Stimulated activated CD8-positive, alpha-beta memory T cell treated with anti-CD3 and anti-CD28 coated beads, Interleukin-12 subunit alpha, Interleukin-12 subunit beta, amount 100 ng/mL, for 24 hours (primary cell): Measurements from ENCODE around the gene SETDB1.

Experiments
- DNase-seq: peaks from one replicate; pipeline ENCODE4 v3.0.0-alpha.2; 2020; ENCODE audit errors: extremely low read depth

The SETDB1 gene

DNA sequence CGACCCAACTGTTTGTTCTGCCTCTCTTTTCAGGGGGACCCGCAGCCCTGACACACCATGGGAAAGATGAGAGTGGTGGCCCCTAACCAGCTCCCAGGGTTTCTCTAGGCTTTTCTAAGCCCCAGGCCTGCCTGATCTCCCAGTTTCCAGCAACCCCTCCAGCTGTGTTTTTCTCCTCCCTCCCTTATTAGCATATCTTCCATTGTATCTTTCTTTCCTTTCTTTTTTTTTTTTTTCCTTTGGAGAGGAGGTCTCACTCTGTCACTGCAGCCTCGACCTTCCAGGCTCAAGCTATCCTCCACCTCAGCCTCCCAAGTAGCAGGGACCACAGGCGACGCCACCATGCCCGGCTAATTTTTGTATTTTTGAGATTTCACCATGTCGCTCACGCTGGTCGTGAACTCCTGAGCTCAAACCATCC is 50.2 kb downstream of the SETDB1 start:
- no peak for DNase-seq

DNA sequence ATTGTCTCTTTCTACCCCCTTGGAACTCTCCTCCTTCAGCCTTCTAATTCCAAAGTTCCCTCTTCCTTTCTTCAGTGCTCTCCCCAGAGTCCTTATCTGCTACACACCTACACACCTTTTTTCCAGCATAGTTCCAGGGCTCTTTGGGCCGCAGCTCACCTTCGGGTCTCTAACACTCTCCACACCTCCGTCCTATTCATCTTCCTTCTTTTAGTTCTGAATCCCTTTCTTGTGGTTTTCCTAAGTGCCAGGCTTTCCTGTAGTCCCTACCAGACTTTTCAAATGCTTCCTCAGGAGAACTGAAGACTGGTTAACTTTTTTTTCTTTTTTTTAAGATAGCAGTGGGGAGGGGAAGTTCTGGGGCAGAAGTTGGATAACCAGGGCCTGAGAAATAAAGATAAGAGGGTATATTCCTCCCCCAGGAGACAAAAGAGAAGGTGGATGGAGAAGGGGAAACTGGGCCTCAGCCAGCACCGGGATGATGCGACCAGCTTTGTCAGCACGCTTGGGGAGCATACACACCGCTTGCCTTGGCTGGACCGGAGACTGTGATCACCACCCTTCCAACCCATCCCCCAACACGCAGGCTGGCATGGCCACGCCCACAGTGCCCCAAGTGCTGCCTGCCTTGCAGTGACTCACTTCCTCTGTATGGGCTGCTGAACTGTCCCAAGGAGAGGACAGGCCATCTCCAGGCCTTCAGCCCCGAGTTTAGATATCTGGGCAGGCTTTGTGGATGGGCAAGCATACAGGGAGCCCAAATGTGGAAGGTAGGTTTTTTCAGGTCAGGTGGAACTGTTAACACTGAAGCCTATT is 50.9 kb downstream of the SETDB1 start:
- DNase-seq = peak; percentile 42

DNA sequence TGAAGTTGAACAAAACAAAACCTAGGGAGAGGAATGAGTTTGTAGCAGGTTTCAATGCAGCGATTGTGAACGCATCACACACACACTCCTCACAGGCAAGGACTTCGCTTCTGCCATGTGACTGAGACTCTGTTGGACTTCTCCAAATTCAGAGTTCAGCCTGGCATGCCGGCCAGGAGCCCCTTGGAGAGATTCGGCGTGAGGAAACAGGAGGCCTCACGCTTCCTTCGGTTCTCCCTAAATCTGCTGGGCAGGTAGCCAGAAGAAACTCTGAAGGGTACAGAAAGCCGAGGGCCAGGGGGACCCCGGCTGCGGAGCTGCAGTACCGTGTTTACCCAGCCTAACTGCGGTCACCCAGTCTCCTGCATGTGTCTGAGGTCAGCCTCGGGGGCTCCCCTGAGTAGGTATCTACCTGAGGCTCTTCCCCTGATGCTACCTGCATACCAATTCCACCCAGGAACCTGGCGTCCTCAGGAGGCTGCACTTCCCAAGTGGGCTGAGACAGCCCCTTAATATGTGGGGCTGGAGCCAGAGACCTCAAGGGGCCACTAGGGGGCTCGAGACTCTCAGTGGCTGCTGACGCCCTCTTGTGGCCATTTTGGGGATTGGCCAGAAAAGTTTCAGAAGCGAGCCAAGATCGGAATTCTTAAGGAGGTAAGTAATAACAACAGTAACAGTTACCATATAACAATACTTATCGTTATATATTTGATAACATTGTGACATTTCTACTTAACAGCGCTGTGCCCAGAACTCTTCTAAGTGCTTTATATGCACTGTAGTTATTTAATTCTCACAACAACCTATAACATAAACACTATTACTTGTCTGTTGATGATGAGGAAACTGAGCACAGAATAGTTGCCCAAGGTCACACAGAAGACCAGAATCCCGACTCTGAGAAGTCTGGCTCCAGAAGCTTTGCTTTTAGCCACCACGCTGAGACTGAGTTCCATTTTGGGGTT is 53.2 kb downstream of the SETDB1 start:
- DNase-seq = peak; percentile 64

DNA sequence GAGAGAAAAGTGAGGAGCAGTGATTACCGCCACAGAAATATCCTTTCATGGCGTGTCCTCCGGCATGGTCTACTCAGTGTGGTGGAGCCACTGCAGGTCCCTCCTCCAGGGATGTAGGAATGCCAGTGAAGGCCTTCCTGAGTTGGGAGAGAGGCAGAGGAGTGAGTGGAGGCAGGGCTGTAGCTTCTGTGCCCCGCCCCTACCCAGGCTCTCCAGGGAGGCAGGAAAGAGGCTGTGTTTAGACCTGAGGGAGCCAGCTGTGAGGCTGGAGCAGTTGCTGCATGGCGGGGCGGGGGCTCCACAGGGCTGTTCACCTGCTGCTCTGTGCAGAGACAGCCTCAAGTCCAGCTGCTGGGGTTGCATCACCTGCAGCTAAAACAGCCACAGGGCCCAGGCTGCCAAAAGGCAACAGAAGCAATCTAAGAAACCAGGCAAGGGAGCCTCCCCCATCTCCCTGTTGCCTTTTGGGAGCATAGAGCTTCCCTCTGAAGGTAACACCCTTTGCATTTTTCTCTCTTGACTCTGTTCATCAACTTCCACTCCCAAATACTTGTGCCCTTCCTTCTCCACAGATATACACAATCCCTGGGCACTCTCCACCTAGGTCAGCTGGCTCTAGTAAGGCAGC is 55.1 kb downstream of the SETDB1 start:
- DNase-seq = no peak

DNA sequence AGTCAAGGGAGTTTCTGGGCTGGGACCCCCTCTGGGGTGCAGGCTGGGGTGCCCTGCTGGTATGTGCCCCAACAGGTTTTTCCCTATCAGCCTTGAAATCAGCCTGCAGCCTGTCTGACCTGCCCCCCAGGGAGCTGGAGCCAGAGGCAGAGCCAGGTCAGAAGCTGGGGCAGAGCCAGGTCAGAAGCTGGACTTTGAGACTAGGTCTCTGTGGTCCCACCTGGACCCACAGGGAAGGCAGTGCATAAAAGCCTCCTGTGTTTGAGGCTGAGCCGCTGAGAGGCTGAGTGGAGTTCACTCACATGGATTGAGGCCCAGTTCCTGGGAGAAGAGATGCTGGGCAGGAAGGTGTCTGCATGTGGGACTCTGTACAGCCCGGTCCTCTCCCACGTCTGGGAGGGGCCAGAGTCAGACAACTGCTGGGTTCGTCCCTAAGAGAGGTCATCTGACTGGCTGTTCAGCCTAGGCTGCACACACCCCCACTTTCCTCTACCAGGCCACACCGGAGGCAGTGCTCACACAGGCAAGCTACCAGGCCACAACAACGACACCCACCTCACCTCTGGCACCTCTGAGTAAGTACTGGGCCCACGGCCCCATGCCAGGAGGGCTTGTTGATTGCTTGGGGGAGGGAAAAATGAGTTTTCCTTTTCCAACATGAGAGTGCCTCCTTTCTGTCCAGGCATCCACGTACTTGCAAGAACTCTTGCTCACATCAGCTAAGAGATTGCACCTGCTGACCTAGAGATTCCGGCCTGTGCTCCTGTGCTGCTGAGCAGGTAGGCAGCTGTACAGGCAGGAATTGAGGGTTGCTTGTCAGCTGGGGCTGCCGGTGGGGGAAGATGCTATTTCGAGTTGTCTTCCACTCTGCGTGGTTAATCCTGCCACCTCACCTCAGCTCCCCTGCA is 55.9 kb downstream of the SETDB1 start, which contains the start of gene ANXA9:
Gene ANXA9, plus strand, starts transcription at position 488 of the 908 bp plus-strand sequence. CDS start 814 bp downstream, outside the sequence.
- no peak for DNase-seq

DNA sequence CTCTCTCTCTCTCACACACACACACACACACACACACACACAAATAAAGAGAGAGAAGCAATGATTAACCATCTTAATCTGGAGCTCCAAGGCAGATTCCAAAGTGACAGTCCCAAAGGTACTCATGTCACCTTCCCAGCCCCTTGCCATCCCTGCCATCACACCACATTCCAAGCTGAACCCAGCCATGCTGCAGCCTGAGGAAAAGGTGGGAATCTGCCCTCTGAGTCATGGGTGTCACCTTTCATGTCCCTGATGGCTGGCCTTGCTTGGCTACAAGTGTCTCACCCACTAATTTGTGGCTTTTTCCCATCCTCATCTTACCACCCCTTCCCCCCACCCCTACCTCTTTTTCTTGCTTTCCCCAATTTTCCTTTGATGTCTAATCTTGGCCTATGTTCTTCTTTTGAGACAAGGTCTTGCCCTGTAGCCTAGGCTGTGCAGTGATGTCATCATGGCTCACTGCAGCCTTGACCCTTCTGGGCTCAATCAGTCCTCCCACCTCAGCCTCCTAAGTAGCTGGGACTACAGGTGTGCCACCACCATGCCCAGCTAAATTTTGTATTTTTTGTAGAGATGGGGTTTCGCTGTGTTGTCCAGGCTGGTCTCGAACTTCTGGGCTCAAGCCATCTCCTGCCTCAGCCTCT is 59.1 kb downstream of the SETDB1 start:
- DNase-seq = no peak

DNA sequence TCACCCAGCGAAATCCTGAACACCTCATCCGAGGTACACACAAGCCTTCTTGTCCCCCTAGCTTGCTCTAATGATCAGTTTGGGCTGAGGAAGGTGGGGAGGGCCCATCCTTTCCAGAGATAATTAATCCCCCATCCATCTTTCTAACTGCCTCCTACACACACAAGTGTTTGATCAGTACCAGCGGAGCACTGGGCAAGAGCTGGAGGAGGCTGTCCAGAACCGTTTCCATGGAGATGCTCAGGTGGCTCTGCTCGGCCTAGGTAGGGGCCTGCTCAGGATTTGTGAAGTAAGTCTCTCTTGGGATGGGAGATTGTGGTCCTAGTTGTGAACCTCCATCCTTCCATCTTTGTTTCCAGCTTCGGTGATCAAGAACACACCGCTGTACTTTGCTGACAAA is 61.8 kb downstream of the SETDB1 start:
- no peak for DNase-seq

DNA sequence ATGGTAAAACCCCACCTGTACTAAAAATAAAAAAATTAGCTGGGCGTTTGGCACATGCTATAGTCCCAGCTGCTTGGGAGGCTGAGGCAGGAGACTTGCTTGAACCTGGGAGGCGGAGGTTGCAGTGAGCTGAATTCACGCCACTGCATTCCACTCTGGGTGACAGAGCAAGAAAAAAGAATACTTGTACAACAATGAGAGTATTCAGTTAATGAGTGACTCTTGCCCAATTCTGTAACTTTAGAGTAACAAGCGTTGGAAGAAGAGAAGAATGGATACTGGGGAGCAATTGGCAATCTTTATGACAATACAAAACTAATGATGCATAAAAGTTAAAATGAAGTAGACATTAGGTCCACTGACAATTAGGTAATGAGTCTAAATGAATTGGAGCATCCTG is 66.5 kb downstream of the SETDB1 start:
- DNase-seq = no peak

DNA sequence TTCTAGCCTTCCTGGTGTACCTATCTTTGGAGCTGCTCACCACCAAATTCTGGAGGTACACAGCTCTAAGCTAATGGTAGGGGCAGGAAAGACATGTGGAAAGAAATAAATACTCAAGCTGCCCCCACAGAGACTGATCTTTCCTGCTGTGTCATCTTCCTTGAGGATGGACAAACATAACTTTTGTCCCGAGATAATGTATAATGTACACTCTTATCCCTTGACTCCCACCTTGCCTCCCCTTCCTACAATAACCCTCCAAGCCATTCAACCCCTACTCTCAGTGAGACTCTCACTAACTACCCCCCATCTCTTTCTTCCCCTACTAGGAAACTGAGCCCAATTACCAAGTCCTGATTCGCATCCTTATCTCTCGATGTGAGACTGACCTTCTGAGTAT is 68.1 kb downstream of the SETDB1 start:
- no peak for DNase-seq

DNA sequence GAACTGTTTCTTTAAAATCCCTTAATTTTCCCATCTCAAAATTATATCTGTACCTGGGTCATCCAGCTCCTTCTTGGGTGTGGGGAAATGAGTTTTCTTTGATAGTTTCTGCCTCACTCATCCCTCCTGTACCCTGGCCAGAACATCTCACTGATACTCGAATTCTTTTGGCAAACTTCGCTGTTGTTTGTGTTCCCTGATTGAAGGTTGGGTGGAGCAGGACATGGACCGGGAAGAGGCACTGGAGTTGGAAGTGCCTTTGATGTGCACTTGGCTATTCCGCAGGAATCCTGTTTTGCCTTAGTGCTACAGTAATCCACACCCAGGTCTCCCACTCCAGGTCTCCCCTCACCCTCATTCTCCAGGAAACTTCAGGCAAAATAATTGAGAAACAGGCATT is 69.3 kb downstream of the SETDB1 start:
- DNase-seq = no peak

DNA sequence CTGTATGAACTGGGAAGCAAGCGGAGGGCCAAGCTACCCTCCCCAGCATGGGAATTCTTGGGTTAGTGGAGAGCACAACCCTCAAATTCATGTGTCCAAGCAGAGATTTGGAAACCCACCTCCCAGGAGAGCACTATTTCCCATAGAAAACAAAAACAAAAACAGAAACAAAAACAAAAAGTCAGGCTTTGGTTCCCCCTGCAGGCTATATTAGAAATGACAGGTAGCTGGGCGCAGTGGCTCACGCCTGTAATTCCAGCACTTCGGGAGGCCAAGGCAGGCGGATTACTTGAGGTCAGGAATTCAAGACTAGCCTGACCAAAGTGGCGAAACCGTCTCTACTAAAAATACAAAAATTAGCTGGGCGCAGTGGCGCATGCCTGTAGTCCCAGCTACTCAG is 69.7 kb downstream of the SETDB1 start:
- DNase-seq = no peak

DNA sequence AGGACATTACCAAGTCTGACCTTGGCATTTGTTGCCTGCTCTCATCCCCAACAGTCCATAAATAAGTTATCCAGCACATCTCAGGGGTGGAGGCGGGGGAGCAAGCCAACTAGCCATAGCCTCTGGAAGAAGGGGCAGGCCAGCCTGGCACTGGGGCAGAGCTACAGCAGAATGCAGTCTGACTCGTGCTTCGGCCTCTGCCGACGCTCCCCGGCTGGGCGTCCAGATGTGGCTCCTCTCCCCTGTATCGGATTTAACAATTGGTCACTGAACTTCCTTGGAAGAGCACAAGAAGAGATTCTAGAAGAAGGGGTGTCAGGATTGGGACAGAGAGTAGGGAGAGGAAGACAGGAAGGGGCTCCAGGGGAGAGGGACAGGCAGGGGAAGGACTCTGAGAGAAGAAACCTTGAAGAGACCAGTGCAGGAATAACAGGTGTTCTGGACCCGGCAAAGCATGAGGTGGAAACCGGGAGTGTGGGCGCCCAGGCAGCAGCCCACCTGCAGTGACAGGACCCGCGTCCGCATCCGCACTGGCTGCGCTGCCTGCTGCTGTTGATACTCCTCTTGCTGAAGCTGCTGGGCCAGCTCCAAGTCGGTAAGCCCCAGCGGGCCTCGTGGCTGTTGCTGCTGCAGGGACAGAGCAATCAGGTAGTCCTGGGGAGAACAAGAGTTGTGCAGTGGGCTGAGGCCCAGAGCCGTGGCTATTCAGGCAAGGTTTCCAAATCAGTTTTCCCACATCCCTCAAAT is 71.1 kb downstream of the SETDB1 start:
- DNase-seq = no peak

DNA sequence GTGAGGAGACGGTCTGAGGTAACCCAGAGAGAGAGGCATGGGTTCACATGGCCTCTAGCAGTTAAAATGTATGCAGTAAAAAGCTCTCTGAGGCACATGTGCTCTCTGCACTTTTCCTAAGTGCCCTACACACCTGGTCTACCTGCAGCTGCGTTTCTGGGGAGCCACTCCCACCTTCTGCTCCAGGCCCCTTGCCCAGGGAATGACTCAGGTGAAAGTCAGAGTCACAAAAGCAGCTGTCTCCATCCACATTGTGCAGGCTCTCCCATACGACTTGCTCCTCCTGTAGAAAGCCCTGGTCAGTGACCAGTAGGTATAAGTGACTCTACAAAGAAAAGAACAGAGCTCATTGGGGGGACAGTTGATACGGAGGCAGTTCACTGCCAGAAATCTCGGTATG is 71.8 kb downstream of the SETDB1 start:
- no peak for DNase-seq

DNA sequence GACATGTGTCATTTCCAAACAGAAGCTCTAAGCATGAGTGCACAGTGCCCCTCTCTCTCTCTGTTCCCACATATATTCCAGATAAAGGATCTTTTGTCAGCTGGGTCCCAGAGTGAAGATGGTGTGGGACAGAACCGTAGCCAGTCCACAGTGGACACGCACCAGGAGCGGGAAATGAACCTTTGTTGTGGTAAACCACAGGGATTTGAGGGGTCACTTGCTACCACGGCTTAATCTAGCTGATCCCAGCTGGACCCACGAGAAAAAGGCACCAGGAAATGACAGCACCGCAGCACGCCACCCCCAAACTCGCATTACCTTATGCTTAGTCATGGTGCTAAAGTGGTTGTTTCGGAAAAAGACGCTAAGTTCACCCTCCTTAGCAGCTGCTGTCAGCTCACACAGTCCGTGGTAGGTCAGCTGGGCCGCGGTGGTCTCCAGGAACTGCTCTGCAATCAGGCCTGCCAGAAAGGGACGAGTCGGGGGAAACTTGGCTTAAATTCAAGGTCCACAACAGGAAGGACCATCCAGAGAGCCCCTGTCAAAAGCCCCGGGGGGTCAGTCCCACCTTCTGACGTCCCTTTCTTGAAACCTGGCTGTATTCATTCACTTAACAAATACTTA is 73.0 kb downstream of the SETDB1 start:
- DNase-seq = no peak

DNA sequence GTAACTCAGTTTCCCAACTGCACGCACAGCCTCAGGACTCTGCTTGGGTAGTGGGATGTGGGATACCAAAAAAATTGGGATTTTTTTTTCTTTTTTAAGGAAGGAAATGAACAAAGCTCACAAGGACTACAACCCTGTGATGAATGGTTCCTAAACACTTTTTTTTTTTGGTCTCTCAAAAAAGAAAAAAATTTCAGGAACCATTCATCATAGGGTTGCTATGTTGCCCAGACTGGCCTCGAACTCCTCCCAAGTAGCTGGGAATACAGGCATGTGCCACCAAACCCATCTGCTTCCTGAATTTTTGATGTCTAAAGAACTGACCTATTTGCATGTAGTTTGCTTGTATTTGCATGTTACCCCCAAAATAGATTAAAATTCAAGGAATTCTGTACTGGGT is 73.8 kb downstream of the SETDB1 start:
- DNase-seq = no peak

DNA sequence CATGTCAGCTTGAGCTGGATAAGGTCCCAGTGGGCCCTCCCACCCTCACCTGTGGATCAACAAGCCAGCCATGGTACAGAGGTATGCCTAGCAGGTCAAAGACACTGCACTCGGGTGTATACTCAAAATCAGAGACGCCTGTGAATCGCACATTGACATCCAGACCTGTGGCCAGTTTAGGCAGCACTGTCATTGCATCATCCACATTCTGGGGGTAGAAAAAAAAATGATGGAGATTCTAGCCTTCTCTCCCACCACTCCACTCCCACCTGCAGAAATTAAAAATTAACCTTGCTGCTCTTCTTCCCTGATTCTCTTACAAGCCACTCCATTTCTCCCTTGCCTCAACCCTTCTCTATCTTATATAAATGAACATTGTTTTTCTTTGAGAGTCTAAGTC is 74.2 kb downstream of the SETDB1 start:
- no peak for DNase-seq

DNA sequence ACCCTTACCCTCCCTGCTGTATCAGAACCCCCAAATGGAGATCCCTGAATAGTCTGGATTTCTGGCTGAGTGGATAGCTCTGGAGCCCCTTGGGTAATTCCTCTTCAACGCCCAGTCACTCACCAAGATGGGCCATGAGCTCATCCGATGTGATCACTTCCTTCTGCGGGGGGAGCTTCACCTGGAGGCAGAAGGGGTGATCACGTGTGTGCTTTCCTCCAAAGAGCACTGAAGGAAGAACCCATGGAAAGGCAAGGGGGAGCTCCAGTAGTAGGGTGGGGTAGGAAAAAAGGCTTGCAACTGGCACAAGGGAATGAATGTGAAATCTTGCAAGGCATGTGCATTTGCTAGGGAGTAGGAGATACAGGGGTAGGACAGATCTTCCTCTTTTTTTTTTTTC is 75.4 kb downstream of the SETDB1 start:
- no peak for DNase-seq

DNA sequence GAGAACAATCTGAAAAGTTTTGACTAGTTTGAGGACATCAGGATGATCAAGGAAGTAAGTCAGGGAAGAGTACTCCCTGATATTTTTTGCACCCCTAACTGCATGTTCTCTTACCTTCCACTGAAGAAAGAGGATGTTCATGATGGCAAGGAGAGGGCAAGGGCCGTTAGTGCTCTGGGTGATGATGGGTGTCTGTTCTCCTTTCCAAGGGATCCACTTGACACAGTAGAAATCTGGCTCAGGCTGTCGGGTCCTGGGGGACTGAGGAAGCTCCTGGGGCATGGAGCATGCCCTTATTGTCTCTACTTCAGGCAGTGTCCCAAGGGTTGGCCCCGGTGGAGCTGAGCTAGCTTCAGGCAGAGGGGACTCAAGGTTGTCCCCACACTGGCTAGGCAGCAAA is 75.9 kb downstream of the SETDB1 start:
- no peak for DNase-seq

DNA sequence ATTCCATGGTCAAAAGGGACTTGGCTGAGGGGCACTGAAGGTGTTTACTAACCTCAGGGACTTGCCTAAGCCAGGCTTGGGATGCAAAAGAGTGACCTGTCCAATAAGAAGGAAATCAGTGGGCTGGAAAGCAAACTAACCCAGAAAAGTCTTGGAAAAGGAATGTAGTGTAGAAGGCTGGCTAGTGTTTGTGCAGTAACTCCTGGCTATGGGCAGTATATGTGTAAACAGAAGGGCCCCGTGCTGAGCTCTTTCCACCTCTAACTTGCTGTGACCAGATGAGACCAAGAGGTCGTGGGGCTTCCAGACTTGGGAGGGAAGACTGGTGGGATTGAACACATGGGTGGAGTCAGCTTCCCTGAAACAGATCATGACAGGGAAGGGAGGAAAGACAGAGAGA is 76.4 kb downstream of the SETDB1 start:
- no peak for DNase-seq

DNA sequence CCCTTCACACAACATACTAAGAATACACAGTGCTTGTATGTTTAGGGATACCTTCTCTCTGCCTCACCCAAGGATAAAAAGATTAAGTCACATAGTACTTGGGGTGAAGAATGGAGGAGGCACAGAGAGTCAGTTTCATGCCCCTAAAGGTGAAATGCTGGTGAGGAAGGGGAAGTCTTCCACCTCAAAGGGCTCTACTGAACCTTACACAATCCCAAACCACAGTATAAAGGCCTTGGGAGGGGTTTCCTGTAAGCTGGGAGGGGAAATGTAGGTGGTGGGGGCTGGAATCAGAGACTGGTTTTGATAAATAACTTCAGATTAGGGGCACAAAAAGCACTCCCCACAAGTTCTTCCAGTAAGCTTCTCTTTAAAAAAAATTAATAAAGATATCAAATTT is 77.0 kb downstream of the SETDB1 start:
- no peak for DNase-seq
